Epithelial cell of esophagus (primary cell): ENCODE results near the gene MED15.
"Not testable (repeated sequence)": the region's sequence is repeated elsewhere in the genome, so short reads cannot be mapped to it uniquely, and the experiment has no call there.

Source experiments
- DNase-seq: peaks from one replicate; pipeline ENCODE4 v3.0.0; 2010; ENCODE audit warnings: low read depth
- H3K4me3 ChIP-seq: 2 replicates; pipeline ENCODE4 v1.5.1; 2011; ENCODE audit warnings: mild to moderate bottlenecking, low read length, control low read depth
- CTCF ChIP-seq: IDR thresholded peaks from 2 replicates; pipeline ENCODE4 v1.5.1; 2011; ENCODE audit warnings: low read depth, mild to moderate bottlenecking, low read length, control low read depth, inconsistent platforms; ENCODE audit not compliant: insufficient read depth; ENCODE audit errors: missing control alignments

The MED15 gene

GRCh38 chr22:20616451-20617043 is 109.1 kb downstream of the MED15 start:
- no peak overlapping the region for H3K4me3 ChIP-seq
- no peak for DNase-seq
- no peak for TF ChIP-seq CTCF

GRCh38 chr22:20618488-20618887 is 111.1 kb downstream of the MED15 start:
- H3K4me3 ChIP-seq: no peak overlapping the region
- DNase-seq: peak; percentile 45
- no peak for TF ChIP-seq CTCF

GRCh38 chr22:20619045-20619892 is 111.9 kb downstream of the MED15 start:
- DNase-seq: no peak
- no peak for TF ChIP-seq CTCF

GRCh38 chr22:20619893-20620194 is 112.4 kb downstream of the MED15 start:
- DNase-seq, H3K4me3 ChIP-seq: not testable (repeated sequence)

More at GRCh38 chr22:20619045-20619892, 111.9 kb downstream of the MED15 start:
- H3K4me3 ChIP-seq: no peak overlapping the region

- DNase-seq: no peak
- TF ChIP-seq CTCF: no peak
- no peak overlapping the region for H3K4me3 ChIP-seq
Measured at GRCh38 chr22:20621162-20621561, 113.8 kb downstream of the MED15 start.

GRCh38 chr22:20622650-20623339 is 115.4 kb downstream of the MED15 start:
- no peak overlapping the region for H3K4me3 ChIP-seq
- no peak for DNase-seq
- no peak for TF ChIP-seq CTCF

GRCh38 chr22:20624161-20624616 is 116.8 kb downstream of the MED15 start:
- DNase-seq: peak; percentile 22
- no peak overlapping the region for H3K4me3 ChIP-seq
- no peak for TF ChIP-seq CTCF
